Left ventricle myocardium inferior (tissue), 1 donor: Measurements from ENCODE around the gene AP3D1. TPM values are rescaled to one million over a fixed set of nuclear protein-coding genes. Genes with fewer than 3 reads are reported as not detected.

Source experiments
- DNase-seq: peaks from one replicate; pipeline ENCODE4 v3.0.0-alpha.2; 2020
- H3K27ac ChIP-seq: fragments of 200-600 bp; replicated peaks from 2 replicates; pipeline ENCODE4 v1.8.0; 2021
- H3K27me3 ChIP-seq: fragments of 200-600 bp; 2 replicates; pipeline ENCODE4 v1.8.0; 2021; ENCODE audit warnings: low read depth
- H3K36me3 ChIP-seq: fragments of 200-600 bp; 2 replicates; pipeline ENCODE4 v1.8.0; 2021
- H3K4me1 ChIP-seq: fragments of 200-600 bp; 2 replicates; pipeline ENCODE4 v1.8.0; 2021
- H3K4me3 ChIP-seq: fragments of 200-600 bp; 2 replicates; pipeline ENCODE4 v1.8.0; 2021; ENCODE audit warnings: mild to moderate bottlenecking, moderate library complexity
- H3K9me3 ChIP-seq: fragments of 200-600 bp; replicated peaks from 2 replicates; pipeline ENCODE4 v1.8.0; 2021
- intact Hi-C: fragments of 100-400 bp; cut with micrococcal nuclease; formaldehyde crosslinking; loops from one replicate; pipeline ENCODE4 v1.11.0; 2022
- total RNA-seq: library from RNA; stranded (reverse); fragmentation: NEBNext Ultra II Directional; extraction: Animal tissue kit (Norgen Biotek cat#: 25700); gene quantifications from one replicate; pipeline ENCODE4 v1.2.1, GENCODE V29; 2021
- TF ChIP-seq, protein P1 (sequence below): fragments of 200-600 bp; IDR thresholded peaks from 2 replicates; pipeline ENCODE4 v1.8.0; 2021; ENCODE audit warnings: antibody characterized with exemption, mild to moderate bottlenecking, borderline replicate concordance
- donor health status: DM: no; HTN: yes; CAD: no; lungs with severe emphysema.

The AP3D1 gene
- total RNA-seq, 1 donor from 2014 or later, result 75.4 TPM

DNA sequence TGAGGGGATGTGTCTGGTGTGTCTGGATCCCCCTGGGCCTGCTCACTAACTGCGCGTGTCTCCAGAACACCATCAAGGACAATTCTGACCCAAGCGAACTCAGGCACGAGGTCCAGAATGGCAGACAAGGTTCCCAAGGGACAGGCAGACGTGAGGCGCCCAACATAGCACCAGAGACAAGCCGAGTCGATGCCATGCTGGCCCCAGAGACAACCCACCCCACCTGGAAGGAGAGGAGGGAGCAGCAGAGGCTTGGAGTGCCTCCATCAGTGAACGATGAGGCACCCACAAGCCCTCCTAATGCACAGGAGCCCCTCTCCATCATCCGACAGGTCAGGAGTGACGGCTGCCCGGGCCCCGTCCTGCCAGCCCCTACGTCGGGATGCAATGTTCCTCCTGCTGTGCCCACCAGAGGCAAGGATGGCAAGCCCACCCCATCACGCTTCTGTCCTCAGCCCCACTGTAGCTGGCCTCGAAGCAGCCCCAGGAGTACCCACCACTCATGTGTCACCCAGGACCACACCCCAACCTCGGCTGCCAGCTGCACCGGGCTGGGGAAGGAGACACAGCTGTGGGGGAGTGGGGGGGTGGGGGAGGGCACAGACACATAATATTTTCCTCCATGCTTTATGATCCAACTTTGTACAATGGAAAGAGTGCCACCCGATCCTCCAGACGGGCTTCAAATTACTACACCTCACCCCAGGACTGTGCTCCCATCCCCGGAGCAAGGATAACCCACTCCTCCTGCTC is 11.8 kb downstream of the AP3D1 start:
- no peak overlapping the region for H3K27ac ChIP-seq
- intact Hi-C loops, result no loop called here
- TF ChIP-seq, protein P1, sequence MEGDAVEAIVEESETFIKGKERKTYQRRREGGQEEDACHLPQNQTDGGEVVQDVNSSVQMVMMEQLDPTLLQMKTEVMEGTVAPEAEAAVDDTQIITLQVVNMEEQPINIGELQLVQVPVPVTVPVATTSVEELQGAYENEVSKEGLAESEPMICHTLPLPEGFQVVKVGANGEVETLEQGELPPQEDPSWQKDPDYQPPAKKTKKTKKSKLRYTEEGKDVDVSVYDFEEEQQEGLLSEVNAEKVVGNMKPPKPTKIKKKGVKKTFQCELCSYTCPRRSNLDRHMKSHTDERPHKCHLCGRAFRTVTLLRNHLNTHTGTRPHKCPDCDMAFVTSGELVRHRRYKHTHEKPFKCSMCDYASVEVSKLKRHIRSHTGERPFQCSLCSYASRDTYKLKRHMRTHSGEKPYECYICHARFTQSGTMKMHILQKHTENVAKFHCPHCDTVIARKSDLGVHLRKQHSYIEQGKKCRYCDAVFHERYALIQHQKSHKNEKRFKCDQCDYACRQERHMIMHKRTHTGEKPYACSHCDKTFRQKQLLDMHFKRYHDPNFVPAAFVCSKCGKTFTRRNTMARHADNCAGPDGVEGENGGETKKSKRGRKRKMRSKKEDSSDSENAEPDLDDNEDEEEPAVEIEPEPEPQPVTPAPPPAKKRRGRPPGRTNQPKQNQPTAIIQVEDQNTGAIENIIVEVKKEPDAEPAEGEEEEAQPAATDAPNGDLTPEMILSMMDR, result no peak
- no peaks in the 10 kb centered on the region for H3K27me3 ChIP-seq
- no peak overlapping the region for H3K4me3 ChIP-seq
- DNase-seq, result no peak
- H3K9me3 ChIP-seq, result no peaks in the 10 kb centered on the region
- peaks cover 36% of the 10 kb centered on the region for H3K4me1 ChIP-seq
- peaks cover 48% of the 10 kb centered on the region for H3K36me3 ChIP-seq

DNA sequence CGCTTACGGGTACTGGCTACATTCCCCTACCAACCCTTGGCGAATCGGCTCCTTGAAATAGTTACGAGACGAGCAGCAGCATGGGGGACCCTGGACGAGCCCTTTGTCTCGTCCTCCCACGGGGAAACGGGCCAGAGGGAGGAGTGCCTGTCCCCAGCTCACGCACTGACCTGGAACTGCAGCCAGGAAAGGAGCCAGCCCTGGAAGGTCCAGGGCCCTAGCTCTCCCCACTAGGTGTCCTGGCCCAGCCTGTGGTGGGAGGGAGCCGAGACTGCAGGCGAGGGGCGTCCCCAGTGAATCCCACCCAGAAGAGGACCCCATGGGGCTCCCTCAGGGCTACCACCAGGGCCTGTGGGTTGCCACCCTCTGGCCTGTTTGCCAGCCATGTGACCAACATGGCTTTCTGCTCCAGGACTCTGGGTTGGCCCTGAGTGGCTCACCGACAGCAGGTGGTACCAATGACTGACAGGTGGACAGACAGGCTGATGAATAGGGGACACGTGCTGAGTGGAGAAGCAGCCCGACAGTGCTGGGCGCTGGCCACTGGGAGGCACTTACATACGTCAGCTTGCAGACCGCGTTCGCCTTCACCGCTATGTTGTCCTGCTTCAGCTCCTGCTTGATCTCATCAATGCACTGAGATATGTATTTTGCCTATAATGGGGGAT is 13.2 kb downstream of the AP3D1 start:
- no peaks in the 10 kb centered on the region for H3K9me3 ChIP-seq
- TF ChIP-seq, protein P1, result peak; percentile 19
- intact Hi-C loops, result no loop called here
- peaks cover 52% of the 10 kb centered on the region for H3K36me3 ChIP-seq
- H3K27ac ChIP-seq, result peak overlapping the region; percentile 64
- DNase-seq, result no peak
- no peak overlapping the region for H3K4me3 ChIP-seq
- no peaks in the 10 kb centered on the region for H3K27me3 ChIP-seq
- peaks cover 33% of the 10 kb centered on the region for H3K4me1 ChIP-seq

DNA sequence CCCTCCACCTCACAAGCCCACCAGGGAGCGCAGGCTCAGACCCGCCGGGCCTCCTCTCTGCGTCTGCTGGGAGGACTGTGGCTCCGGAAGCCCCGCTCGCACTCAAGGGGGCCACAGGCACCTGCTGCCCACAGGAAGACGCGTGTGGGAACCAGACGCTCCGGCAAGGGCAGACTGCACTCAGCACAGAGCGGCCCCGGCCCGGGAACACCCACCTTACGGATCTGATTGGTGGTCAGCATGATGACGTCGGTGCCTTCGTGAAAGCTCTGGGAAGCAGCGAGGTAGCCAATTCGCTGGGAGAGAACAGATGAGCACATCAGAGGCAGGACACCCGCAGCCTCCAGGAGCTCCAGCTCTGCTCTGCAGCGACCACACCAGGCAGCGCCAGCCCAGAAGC is 14.6 kb downstream of the AP3D1 start:
- DNase-seq, result no peak
- Histone ChIP-seq H3K4me3 (no peak overlapping the region), H3K9me3 (no peaks in the 10 kb centered on the region), H3K27me3 (no peaks in the 10 kb centered on the region), H3K36me3 (peaks cover 64% of the 10 kb centered on the region), H3K27ac (no peak overlapping the region), H3K4me1 (peaks cover 44% of the 10 kb centered on the region)
- TF ChIP-seq, protein P1, result no peak
- intact Hi-C loops, result no loop called here

DNA sequence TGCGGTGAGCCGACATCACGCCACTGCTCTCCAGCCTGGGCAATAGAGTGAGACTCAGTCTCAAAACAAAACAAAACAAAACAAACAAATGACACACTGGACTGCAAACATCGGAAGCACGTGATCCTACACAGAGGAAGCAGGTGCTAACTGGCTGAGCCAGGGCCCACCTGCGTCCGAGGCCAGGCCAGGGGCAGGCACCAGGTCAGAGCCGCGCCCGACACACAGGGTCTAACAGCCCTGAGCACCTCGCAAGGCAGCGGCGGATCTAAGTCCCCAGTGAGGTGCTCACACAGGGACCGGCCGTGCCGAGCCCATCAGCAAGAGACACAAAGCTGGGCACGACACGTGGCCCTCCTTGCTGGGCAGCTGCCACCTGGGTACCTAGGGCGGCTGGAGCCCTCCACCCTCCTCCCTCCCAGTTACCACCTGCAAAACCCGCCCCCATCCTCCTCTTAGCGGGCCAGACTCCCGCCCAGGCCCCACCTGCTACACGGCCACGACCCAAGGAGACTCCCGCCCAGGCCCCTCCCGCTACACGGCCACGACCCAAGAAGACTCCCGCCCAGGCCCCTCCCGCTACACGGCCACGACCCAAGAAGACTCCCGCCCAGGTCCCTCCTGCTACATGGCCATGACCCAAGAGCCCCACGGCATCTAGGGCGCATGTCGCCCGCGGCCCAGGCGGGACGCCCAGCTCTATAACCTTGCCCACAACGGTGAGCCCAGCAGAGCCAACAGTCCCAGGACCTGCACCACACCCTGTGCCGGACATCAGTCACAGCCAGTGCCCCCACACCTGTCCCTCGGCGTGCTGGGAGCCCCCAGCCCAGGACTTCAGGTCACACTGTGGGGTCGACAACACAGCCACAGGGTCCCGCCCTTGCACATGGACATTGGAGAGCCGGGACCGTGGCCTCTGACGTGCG is 15.6 kb downstream of the AP3D1 start:
- Histone ChIP-seq H3K27ac (no peak overlapping the region), H3K4me1 (peaks cover 48% of the 10 kb centered on the region), H3K4me3 (no peak overlapping the region), H3K27me3 (no peaks in the 10 kb centered on the region), H3K9me3 (no peaks in the 10 kb centered on the region), H3K36me3 (peaks cover 70% of the 10 kb centered on the region)
- TF ChIP-seq, protein P1, result no peak
- intact Hi-C loops, result no loop called here
- DNase-seq, result no peak

DNA sequence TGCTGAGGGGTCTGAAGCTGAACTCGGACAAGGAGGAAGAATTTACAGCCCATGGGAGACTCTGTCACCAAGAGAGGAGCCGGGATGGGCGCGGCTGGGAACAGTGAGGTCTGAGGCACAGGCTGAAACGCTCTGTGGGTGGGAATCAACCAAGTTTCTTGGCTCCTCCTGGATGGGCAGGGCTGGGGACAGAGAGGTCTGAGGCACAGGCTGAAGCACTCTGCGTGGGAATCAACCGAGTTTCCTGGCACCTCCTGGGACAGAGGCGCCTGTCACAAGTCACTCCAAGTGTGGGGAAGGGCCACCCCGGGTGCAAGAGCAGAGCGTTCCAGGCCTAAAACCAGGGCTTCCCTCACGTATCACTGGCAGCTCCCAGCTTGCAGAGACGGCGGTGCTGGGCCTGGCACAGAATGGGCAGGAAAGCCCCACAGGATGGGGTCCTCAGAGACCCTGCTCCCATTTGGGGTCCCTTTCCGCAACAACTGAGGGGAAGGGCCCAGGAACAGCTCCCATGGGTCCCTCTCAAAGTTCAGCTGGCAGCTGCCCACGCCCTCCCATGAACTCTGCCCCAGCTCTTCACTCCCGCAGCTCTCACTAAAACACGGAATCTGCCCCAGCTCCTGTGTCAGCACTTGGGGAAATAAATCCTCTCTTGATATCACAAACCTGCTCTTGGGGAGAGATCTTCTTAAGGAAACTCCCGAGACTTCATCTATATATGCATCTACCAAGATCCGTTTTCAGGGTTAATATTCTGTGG is 18.5 kb downstream of the AP3D1 start:
- H3K27ac ChIP-seq, result peak overlapping the region; percentile 79
- H3K27me3 ChIP-seq, result no peaks in the 10 kb centered on the region
- TF ChIP-seq, protein P1, result no peak
- H3K4me1 ChIP-seq, result peaks cover 49% of the 10 kb centered on the region
- no peak overlapping the region for H3K4me3 ChIP-seq
- H3K9me3 ChIP-seq, result no peaks in the 10 kb centered on the region
- peak; percentile 52 for DNase-seq
- H3K36me3 ChIP-seq, result peaks cover 70% of the 10 kb centered on the region
- intact Hi-C loops, result no loop called here
